GM19397 (cell line): ENCODE data around the gene YARS1.

Experiments used
- ATAC-seq: cut with Tn5 transposase; IDR thresholded peaks from one replicate; pipeline ENCODE4 v1.9.1; 2021; ENCODE audit warnings: mild to moderate bottlenecking, moderate library complexity; ENCODE audit not compliant: unreplicated experiment

Gene YARS1

DNA sequence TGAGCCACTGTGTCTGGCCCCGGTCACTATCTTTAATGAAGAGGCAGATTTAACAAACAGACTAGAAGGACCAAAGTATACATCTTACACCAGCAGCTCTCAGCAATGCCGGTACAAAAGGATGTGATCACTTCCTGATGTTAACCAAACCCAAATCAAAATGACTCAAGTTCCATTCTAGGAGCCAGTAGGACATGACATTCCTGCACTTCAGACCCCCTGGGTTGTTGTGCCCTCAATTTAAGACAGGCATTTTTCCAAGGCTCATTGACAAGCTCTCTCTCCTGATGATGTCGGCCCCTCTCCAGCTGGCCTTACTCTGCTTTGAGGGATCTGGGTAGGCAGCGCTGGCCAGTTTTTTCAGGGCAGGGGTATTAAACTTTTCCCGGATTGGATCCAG, 35.1 kb downstream of the YARS1 start:
- ATAC-seq = no peak

- no peak for ATAC-seq
These were observed 36.4 kb downstream of the YARS1 start for GRCh38 chr1:32780628-32781234.

GRCh38 chr1:32780005-32780404, 37.2 kb downstream of the YARS1 start:
- no peak for ATAC-seq

GRCh38 chr1:32779242-32779641, 37.9 kb downstream of the YARS1 start:
- ATAC-seq = no peak

- ATAC-seq = no peak
These were observed 41.4 kb downstream of the YARS1 start for GRCh38 chr1:32775640-32776337.

DNA sequence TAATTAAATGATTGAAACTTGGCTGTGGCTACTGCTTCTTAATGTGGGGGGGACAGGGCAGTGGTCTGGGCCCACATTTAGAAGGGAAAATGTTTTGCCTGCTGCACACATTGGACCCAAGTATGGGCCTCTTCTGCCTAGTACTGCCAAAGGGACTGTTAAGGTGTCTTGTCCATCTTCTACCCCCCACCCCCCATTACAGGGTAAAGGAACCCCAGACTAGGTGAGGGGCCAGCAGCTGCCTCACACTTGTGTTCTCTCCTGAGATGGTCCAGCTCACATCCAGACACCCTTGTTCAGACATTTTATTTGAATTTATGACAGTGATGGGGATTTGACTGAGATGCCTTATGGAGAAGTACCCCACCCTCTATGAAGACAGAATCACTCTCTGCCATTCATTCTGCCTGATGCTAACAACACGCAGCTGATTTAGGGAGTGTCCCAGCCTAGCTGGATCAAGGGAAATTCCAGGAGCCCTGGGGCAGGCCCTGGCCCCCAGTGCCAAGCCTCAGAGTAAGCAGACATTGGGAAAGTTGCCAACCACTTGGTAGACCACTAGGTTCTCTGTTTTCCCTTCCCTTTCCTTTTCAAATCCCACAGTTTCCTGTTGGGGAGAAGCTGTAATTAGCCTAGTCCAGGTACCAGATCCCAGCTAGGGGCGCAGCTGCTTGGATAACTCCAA, 42.1 kb downstream of the YARS1 start:
- ATAC-seq = no peak

- no peak for ATAC-seq
These were observed 42.7 kb downstream of the YARS1 start for GRCh38 chr1:32774464-32774808.

GRCh38 chr1:32773764-32774463, 43.2 kb downstream of the YARS1 start:
- no peak for ATAC-seq

DNA sequence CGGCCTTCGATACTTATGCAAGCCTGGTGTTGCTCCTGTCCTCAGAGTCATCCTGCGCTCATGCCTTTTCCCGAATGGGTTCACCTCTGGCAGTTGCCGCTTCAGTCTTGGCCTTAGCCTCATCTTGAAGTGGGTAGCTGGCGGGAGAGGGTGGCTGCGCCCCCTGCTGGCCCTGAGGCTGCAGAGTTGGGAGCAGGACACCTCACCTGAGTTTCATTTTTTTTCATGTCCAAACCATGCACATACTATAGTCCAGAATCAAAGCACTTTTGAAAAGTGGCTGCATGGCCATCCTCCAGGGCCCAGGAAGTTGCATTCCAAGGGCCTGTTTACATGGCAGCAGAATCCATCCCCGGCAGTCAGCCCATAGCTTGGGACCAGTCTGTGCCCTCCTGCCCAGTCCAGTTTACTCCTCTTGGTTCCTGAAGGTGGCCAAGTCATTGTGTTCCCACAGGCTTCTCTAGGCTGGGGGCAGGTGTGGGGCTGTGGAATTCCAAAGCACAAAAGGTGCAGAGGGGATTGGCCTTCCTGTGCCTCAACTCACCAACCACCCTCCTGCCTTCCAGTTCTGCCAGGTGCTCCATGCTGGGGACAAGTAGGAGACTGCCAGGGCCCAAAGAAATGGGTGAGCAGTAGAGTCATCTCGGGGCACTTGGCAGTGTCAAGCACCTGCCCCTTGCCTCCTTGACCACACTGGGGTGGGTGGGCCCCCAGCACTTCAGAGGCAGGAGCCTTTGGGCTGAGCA, 44.0 kb downstream of the YARS1 start:
- no peak for ATAC-seq

DNA sequence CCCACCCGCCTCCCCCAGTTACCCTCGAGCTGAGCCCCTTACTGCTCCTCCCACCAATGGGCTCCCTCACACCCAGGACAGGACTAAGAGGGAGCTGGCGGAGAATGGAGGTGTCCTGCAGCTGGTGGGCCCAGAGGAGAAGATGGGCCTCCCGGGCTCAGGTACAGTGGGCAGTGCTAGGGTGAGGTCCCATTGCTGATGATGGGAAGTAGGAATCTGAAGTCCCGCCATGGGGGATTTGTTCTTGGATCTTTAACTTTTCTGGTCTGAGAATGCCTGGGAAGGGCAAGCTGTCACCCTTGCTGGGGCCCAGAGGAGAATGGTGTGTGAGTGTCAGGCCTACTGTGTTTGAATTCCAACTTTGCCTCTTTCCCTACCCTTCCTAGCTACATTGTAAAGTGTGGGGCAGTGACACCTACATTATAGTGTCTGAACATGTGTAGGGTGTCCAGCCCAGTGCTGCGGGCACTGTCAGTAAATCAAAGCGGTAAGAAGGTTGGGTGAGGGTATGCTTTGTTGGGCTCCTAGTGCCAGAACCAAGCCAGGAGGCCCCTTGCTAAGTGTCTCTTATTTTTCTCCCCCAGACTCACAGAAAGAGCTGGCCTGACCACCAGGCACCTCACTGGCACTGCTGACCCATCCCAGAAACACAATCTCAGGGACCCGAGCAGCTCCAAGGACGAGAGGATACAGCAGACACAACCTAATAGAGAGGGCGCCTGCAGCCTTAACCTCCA, 44.7 kb downstream of the YARS1 start:
- ATAC-seq = no peak

DNA sequence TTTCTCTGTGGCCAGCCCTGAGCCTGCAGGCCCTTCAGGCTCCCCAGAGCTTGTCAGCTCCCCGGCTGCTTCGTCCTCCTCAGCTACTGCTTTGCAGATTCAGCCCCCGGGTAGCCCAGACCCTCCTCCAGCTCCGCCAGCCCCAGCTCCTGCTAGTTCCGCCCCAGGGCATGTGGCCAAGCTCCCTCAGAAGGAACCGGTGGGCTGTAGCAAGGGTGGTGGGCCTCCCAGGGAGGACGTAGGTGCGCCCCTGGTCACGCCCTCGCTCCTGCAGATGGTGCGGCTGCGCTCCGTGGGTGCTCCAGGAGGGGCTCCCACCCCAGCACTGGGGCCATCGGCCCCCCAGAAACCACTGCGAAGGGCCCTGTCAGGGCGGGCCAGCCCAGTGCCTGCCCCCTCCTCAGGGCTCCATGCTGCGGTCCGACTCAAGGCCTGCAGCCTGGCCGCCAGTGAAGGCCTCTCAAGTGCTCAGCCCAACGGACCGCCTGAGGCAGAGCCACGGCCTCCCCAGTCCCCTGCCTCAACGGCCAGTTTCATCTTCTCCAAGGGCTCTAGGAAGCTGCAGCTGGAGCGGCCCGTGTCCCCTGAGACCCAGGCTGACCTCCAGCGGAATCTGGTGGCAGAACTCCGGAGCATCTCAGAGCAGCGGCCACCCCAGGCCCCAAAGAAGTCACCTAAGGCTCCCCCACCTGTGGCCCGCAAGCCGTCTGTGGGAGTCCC, 45.4 kb downstream of the YARS1 start:
- ATAC-seq = no peak

DNA sequence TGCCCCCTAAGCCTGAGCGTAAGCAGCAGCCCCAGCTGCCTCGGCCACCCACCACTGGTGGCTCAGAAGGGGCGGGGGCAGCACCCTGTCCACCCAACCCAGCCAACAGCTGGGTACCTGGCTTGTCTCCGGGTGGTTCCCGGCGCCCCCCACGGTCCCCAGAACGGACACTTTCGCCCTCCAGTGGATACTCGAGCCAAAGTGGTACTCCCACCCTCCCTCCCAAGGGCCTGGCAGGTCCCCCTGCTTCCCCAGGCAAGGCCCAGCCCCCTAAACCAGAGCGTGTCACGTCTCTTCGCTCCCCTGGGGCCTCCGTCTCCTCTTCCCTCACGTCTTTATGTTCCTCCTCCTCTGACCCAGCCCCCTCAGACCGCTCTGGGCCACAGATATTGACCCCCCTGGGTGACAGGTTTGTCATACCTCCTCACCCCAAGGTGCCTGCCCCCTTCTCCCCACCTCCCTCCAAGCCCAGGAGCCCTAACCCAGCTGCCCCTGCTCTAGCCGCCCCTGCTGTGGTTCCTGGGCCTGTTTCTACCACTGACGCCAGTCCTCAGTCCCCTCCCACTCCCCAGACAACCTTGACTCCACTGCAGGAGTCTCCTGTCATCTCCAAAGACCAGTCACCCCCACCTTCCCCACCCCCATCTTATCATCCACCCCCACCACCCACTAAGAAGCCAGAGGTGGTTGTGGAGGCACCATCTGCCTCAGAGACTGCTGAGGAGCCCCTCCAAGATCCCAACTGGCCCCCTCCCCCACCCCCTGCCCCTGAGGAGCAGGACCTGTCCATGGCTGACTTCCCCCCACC, 46.2 kb downstream of the YARS1 start:
- no peak for ATAC-seq

GRCh38 chr1:32770221-32770731, 46.9 kb downstream of the YARS1 start:
- no peak for ATAC-seq

DNA sequence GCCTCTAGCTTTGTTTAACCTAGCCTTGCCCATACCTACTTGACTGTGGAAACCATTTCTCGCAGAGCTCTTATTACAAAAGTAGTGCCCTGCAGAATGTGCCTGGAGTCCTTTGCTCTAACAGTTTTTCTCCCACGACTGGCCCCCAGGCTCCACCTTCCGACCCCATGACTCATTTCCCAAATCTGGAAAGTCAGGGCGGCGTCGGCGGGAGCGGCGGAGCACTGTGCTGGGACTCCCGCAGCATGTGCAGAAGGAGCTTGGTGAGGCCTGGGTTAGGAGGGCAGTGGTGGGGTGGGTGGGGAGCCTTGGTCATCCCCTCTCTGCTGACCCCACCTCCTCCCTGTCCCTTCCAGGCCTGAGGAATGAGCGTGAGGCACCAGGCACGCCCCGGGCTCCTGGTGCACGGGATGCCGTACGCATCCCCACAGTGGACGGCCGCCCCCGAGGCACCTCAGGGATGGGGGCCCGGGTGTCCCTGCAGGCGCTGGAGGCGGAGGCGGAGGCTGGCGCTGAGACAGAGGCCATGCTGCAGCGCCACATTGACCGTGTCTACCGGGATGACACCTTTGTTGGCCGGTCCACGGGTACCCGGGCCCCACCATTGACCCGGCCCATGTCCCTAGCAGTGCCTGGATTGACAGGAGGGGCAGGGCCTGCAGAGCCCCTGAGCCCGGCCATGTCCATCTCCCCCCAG, 47.5 kb downstream of the YARS1 start:
- no peak for ATAC-seq

DNA sequence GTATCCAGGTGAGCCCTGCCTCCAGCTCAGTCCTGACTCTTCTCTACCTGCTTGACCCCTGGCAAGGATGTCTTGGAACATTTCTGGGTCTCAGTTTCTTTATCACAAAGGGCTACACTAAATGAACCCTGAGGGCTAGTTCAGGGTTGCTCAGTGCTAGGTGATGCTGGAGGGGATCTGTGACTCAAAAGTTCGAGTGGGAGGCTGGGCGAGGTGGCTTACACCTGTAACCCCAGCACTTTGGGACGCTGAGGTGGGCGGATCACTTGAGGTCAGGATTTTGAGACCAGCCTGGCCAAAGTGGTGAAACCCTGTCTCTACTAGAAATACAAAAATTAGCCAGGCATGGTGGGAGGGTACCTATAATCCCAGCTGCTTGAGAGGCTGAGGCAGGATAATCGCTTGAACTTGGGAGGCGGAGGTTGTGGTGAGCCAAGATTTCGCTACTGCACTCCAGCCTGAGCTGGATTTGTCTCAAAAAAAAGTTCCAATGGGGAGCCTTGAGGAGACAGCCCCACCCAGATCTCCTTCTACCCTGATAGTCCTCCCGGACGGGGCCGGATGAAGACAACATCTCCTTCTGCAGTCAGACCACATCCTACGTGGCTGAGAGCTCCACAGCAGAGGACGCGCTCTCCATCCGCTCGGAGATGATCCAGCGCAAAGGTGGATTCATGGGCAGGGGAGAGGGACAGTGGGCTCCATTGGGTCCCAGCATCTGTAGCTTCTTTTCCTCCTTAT, 48.9 kb downstream of the YARS1 start:
- ATAC-seq = no peak

DNA sequence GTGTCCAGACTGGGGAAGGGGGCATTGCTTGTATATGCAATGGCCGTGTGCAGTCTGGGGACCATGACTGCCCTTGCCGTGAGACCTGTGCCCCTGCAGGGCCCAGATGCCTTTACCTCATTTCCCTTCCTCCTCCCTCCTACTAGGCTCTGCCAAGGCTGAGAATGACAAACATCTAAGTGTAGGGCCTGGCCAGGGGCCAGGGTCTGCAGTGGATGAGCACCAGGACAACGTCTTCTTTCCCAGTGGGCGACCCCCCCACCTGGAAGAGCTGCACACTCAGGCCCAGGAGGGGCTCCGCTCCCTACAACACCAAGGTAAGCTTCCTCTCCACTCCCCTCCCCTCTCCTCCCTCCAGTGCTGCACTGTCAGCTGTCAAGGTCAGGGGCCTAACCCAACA, 49.5 kb downstream of the YARS1 start:
- ATAC-seq = no peak

- ATAC-seq = no peak
These were observed 50.0 kb downstream of the YARS1 start for GRCh38 chr1:32767156-32767555.
